H9 (cell line): ENCODE measurements around the gene CATSPERE. TPM values are rescaled to one million over a fixed set of nuclear protein-coding genes. Genes with fewer than 3 reads are reported as not detected.

Experiments
- DNase-seq: peaks from one replicate; pipeline ENCODE4 v3.0.0-alpha.2; 2017
- H2AFZ ChIP-seq: one replicate; pipeline ENCODE4 v1.6.1; 2013; ENCODE audit warnings: mild to moderate bottlenecking, low read length, control low read depth, moderate library complexity
- H2AK5ac ChIP-seq: 2 replicates; pipeline ENCODE4 v1.6.1; 2013; ENCODE audit warnings: low read length, control low read depth, mixed read lengths; ENCODE audit not compliant: insufficient read length
- H2BK120ac ChIP-seq: one replicate; pipeline ENCODE4 v1.6.1; 2013; ENCODE audit warnings: low read depth, mild to moderate bottlenecking, low read length, control low read depth, inconsistent platforms; ENCODE audit not compliant: poor library complexity, severe bottlenecking
- H2BK12ac ChIP-seq: 2 replicates; pipeline ENCODE4 v1.6.1; 2013; ENCODE audit warnings: low read length, control low read depth, mixed read lengths, low read depth; ENCODE audit not compliant: insufficient read length
- H2BK15ac ChIP-seq: 2 replicates; pipeline ENCODE4 v1.6.1; 2013; ENCODE audit warnings: low read depth, low read length, control low read depth
- H2BK20ac ChIP-seq: one replicate; pipeline ENCODE4 v1.6.1; 2013; ENCODE audit warnings: low read depth, mild to moderate bottlenecking, low read length, control low read depth, inconsistent platforms; ENCODE audit not compliant: poor library complexity, severe bottlenecking
- H2BK5ac ChIP-seq: 2 replicates; pipeline ENCODE4 v1.6.1; 2013; ENCODE audit warnings: low read length, control low read depth, mixed read lengths; ENCODE audit not compliant: insufficient read length
- H3K14ac ChIP-seq: 2 replicates; pipeline ENCODE4 v1.6.1; 2013; ENCODE audit warnings: low read length, control low read depth; ENCODE audit not compliant: insufficient read depth
- H3K18ac ChIP-seq: 2 replicates; pipeline ENCODE4 v1.6.1; 2013; ENCODE audit warnings: low read depth, mild to moderate bottlenecking, mixed read lengths, low read length, control low read depth; ENCODE audit not compliant: insufficient read length
- H3K23ac ChIP-seq: 2 replicates; pipeline ENCODE4 v1.6.1; 2013; ENCODE audit warnings: low read length, control low read depth, mixed read lengths, low read depth; ENCODE audit not compliant: insufficient read length
- H3K23me2 ChIP-seq: 2 replicates; pipeline ENCODE4 v1.6.1; 2013; ENCODE audit warnings: low read depth, mild to moderate bottlenecking, mixed read lengths, low read length, control low read depth; ENCODE audit not compliant: insufficient read length, poor library complexity, severe bottlenecking
- H3K27ac ChIP-seq: 2 replicates; pipeline ENCODE4 v1.5.1; 2013; ENCODE audit warnings: low read length, control low read depth, mixed read lengths, low read depth; ENCODE audit not compliant: insufficient read length
- H3K27me3 ChIP-seq: 2 replicates; pipeline ENCODE4 v1.6.1; 2013; ENCODE audit warnings: low read length, control low read depth, inconsistent platforms; ENCODE audit not compliant: insufficient read depth
- H3K4ac ChIP-seq: 2 replicates; pipeline ENCODE4 v1.6.1; 2013; ENCODE audit warnings: low read depth, mild to moderate bottlenecking, control low read depth, inconsistent platforms, low read length, moderate library complexity
- H3K4me1 ChIP-seq: 2 replicates; pipeline ENCODE4 v1.6.1; 2013; ENCODE audit warnings: low read length, control low read depth, inconsistent platforms; ENCODE audit not compliant: insufficient read depth
- H3K4me2 ChIP-seq: 2 replicates; pipeline ENCODE4 v1.6.1; 2013; ENCODE audit warnings: low read length, control low read depth, mixed read lengths; ENCODE audit not compliant: insufficient read length, insufficient read depth
- H3K56ac ChIP-seq: 2 replicates; pipeline ENCODE4 v1.6.1; 2013; ENCODE audit warnings: low read depth, mild to moderate bottlenecking, mixed read lengths, low read length, control low read depth; ENCODE audit not compliant: insufficient read length
- H3K79me1 ChIP-seq: 2 replicates; pipeline ENCODE4 v1.6.1; 2013; ENCODE audit warnings: low read depth, mild to moderate bottlenecking, moderate library complexity, low read length, control low read depth, inconsistent platforms; ENCODE audit not compliant: insufficient read depth, poor library complexity, severe bottlenecking
- H3K79me2 ChIP-seq: 2 replicates; pipeline ENCODE4 v1.6.1; 2013; ENCODE audit warnings: low read length, control low read depth, inconsistent platforms; ENCODE audit not compliant: insufficient read depth
- H3K9ac ChIP-seq: 2 replicates; pipeline ENCODE4 v1.6.1; 2013; ENCODE audit warnings: low read length, control low read depth, mixed read lengths; ENCODE audit not compliant: insufficient read length; ENCODE audit errors: extremely low read depth
- H3K9me3 ChIP-seq: one replicate; pipeline ENCODE4 v1.6.1; 2013; ENCODE audit warnings: low read depth, low read length, inconsistent platforms; ENCODE audit not compliant: control insufficient read depth
- H3T11ph ChIP-seq: one replicate; pipeline ENCODE4 v1.6.1; 2013; ENCODE audit warnings: mild to moderate bottlenecking, low read length, control low read depth, inconsistent platforms
- H4K20me1 ChIP-seq: one replicate; pipeline ENCODE4 v1.6.1; 2013; ENCODE audit not compliant: control insufficient read depth, insufficient read length, insufficient read depth
- H4K5ac ChIP-seq: 2 replicates; pipeline ENCODE4 v1.6.1; 2013; ENCODE audit warnings: low read depth, mild to moderate bottlenecking, mixed read lengths, low read length, control low read depth; ENCODE audit not compliant: insufficient read length
- H4K8ac ChIP-seq: replicated peaks from 2 replicates; pipeline ENCODE4 v1.6.1; 2013; ENCODE audit warnings: low read length, control low read depth, mixed read lengths, low read depth; ENCODE audit not compliant: insufficient read length
- H4K91ac ChIP-seq: 2 replicates; pipeline ENCODE4 v1.6.1; 2013; ENCODE audit warnings: low read depth, mild to moderate bottlenecking, moderate library complexity, mixed read lengths, low read length, control low read depth; ENCODE audit not compliant: insufficient read length
- H3K27ac Mint-ChIP-seq, 3 experiments: 2 replicates in 2 of 3; 3 replicates in 1 of 3; pipeline ENCODE4 v1.8.0; 2020 to 2021; ENCODE audit warnings: mixed read lengths in 3 of 3, mild to moderate bottlenecking in 1 of 3, moderate library complexity in 1 of 3
- H3K27me3 Mint-ChIP-seq: 2 replicates; pipeline ENCODE4 v1.8.0; 2021; ENCODE audit warnings: low read depth, mild to moderate bottlenecking, moderate library complexity, mixed read lengths
- H3K36me3 Mint-ChIP-seq, 3 experiments: 2 replicates in 2 of 3; 3 replicates in 1 of 3; pipeline ENCODE4 v1.8.0; 2020 to 2021; ENCODE audit warnings: low read depth in 3 of 3, mixed read lengths in 3 of 3; ENCODE audit not compliant: insufficient read depth in 1 of 3
- H3K4me1 Mint-ChIP-seq, 2 experiments: 2 replicates each; pipeline ENCODE4 v1.8.0; 2020; ENCODE audit warnings: mixed read lengths in 2 of 2
- H3K4me3 Mint-ChIP-seq, 2 experiments: 2 replicates in 1 of 2; 3 replicates in 1 of 2; pipeline ENCODE4 v1.8.0; 2020 to 2021; ENCODE audit warnings: mild to moderate bottlenecking in 2 of 2, mixed read lengths in 2 of 2, moderate library complexity in 1 of 2
- H3K9me3 Mint-ChIP-seq, 2 experiments: 2 replicates in 1 of 2; 3 replicates in 1 of 2; pipeline ENCODE4 v1.8.0; 2020; ENCODE audit warnings: mild to moderate bottlenecking in 2 of 2, mixed read lengths in 2 of 2, moderate library complexity in 1 of 2
- CTCF ChIP-seq: fragments of 200-600 bp; sonication (generic); conservative IDR thresholded peaks from 3 replicates; pipeline ENCODE4 v1.8.0; 2021; ENCODE audit warnings: antibody characterized with exemption, mild to moderate bottlenecking
- WGBS: extraction: QIAGEN DNeasy Blood & Tissue Kit; methylation state at CpG from one replicate; pipeline ENCODE4 v1.1.7; 2013; ENCODE audit warnings: missing lambda C conversion rate, low lambda C conversion rate, mixed read lengths; ENCODE audit not compliant: insufficient read length; ENCODE audit errors: extremely low coverage; 5-methylcytosine and 5-hydroxymethylcytosine counted together
- total RNA-seq: library from RNA; stranded (reverse); gene quantifications from 2 replicates; pipeline ENCODE4 v1.2.1, GENCODE V29; 2021

CATSPERE gene
- total RNA-seq, 1 experiment from 2014 or later = 0.31 TPM

- WGBS = no CpG with 5 or more reads among the region's 7 CpGs
- H3K27ac Mint-ChIP-seq = peak overlapping the region in 1 of 3 experiments; percentile 83; a peak in 1 of 7 replicates
Measured at GRCh38 chr1:244436336-244437085, 24.6 kb upstream of the CATSPERE start.

More at GRCh38 chr1:244436336-244437085, 24.6 kb upstream of the CATSPERE start:
- Mint-ChIP-seq H3K4me1 (peaks cover 16 to 17% of the 10 kb centered on the region in 2 experiments), H3K4me3 (no peak overlapping the region), H3K27me3 (no peaks in the 10 kb centered on the region), H3K36me3 (peaks cover 21 to 38% (median 36%) of the 10 kb centered on the region in 3 experiments; a peak in 6 of 7 replicates), H3K9me3 (no peaks in the 10 kb centered on the region)
- Histone ChIP-seq H3K14ac (no peak overlapping the region), H3K27ac (no peak overlapping the region), H2BK12ac (no peak overlapping the region), H3K79me1 (peaks cover 3% of the 10 kb centered on the region), H3K23ac (no peak overlapping the region), H3K4me2 (no peak overlapping the region), H3K9ac (no peak overlapping the region), H3K23me2 (no peaks in the 10 kb centered on the region), H3K4ac (no peak overlapping the region), H4K5ac (no peak overlapping the region), H3K56ac (no peak overlapping the region), H2AK5ac (no peak overlapping the region), H4K91ac (no peak overlapping the region), H4K8ac (no peak overlapping the region), H3K18ac (no peak overlapping the region), H2BK5ac (no peak overlapping the region), H2BK15ac (no peak overlapping the region), H3K9me3 (no peaks in the 10 kb centered on the region), H2BK20ac (no peak overlapping the region), H3K79me2 (no peaks in the 10 kb centered on the region), H2AFZ (no peak overlapping the region), H2BK120ac (no peak overlapping the region), H3K27me3 (no peaks in the 10 kb centered on the region), H3K4me1 (peaks cover 6% of the 10 kb centered on the region; the same call in 1 of the 2 replicates), H3T11ph (no peak overlapping the region), H4K20me1 (no peaks in the 10 kb centered on the region)
- no peak for DNase-seq
- no peak for TF ChIP-seq CTCF
